ENCODE data around the gene ZBTB39. TPM values are rescaled to one million over a fixed set of nuclear protein-coding genes. Genes with fewer than 3 reads are reported as not detected.
A peak's percentile ranks its signal among the peaks of the same experiment; 100 is the strongest.

Gene ZBTB39
- total and polyA plus RNA-seq, 2 of the 8 experiments (the other 6 are each of a cell fraction or from before 2014, with no cell fraction given): 19.3 to 25.0 TPM

- WGBS, 2 experiments (ENCODE audit: extremely low coverage in 1 of 2, insufficient coverage in 1 of 2, insufficient read length in 1 of 2, insufficient replicate concordance in 2 of 2, low coverage in 1 of 2, low lambda C conversion rate in 2 of 2, missing lambda C conversion rate in 1 of 2): 95% methylated on average over 26 of the region's 26 CpGs; no CpG with 5 or more reads in 1 of the 2 experiments
- Histone ChIP-seq H4K8ac (ENCODE audit: extremely low read depth, insufficient read depth, low read length) (no peak overlapping the region), H2BK20ac (ENCODE audit: low read length) (no peak overlapping the region), H3K79me2 (ENCODE audit: control insufficient read depth in 1 of 2, insufficient read depth in 2 of 2, low read length in 2 of 2) (peaks cover 0 to 19% of the 10 kb centered on the region in 2 experiments; a peak in 2 of 4 replicates), H3K23me2 (ENCODE audit: low read depth, low read length) (no peaks in the 10 kb centered on the region), H2AK5ac (ENCODE audit: low read depth, low read length) (no peak overlapping the region), H3K27ac (ENCODE audit: low read depth, low read length) (no peak overlapping the region), H3K9ac (replicated peaks in 1 of 4; ENCODE audit: extremely low read depth in 1 of 4, low read depth in 3 of 4, low read length in 3 of 4) (no peak overlapping the region), H4K20me1 (replicated peaks in 1 of 2; ENCODE audit: control insufficient read depth in 1 of 2, insufficient read depth in 2 of 2, low read length in 2 of 2) (peaks cover 0 to 4% of the 10 kb centered on the region in 2 experiments), H4K5ac (ENCODE audit: insufficient read length, low read depth, low read length) (no peak overlapping the region), H3K23ac (ENCODE audit: insufficient read length) (no peak overlapping the region), H3K36me3 (ENCODE audit: control insufficient read depth in 2 of 4, insufficient read depth in 4 of 4, low read length in 3 of 4) (peaks cover 0 to 8% (median 3%) of the 10 kb centered on the region in 4 experiments; a peak in 7 of 8 replicates), H3K56ac (replicated peaks; ENCODE audit: insufficient read length, low read depth, low read length) (no peak overlapping the region), H2BK5ac (ENCODE audit: low read depth, low read length) (no peak overlapping the region), H2BK120ac (replicated peaks; ENCODE audit: low read depth, low read length) (no peak overlapping the region), H3K79me1 (ENCODE audit: low read depth, low read length) (peaks cover 3% of the 10 kb centered on the region; the same call in 1 of the 2 replicates), H4K91ac (replicated peaks; ENCODE audit: insufficient read length, low read length) (no peak overlapping the region), H2AFZ (ENCODE audit: low read length) (no peak overlapping the region), H3K4ac (replicated peaks; ENCODE audit: insufficient read length, low read depth, low read length) (no peak overlapping the region), H3K9me3 (ENCODE audit: insufficient read depth in 2 of 2, low read depth in 1 of 2, low read length in 1 of 2) (no peaks in the 10 kb centered on the region), H2BK15ac (ENCODE audit: low read length) (no peak overlapping the region), H3K4me2 (ENCODE audit: insufficient read depth in 1 of 2, low read depth in 2 of 2, low read length in 2 of 2) (no peak overlapping the region), H3K14ac (ENCODE audit: insufficient read length) (no peak overlapping the region), H2BK12ac (ENCODE audit: low read depth, low read length) (no peak overlapping the region), H3K27me3 (replicated peaks in 1 of 4; ENCODE audit: control insufficient read depth in 3 of 4, extremely low read depth in 1 of 4, insufficient read depth in 3 of 4, low read length in 3 of 4) (no peaks in the 10 kb centered on the region), H3K4me1 (replicated peaks in 1 of 4; ENCODE audit: control insufficient read depth in 3 of 4, insufficient read depth in 4 of 4, low read length in 3 of 4) (no peaks in the 10 kb centered on the region; a peak in 1 of 7 replicates), H3K4me3 (ENCODE audit: extremely low read depth in 1 of 4, insufficient read depth in 2 of 4, low read depth in 3 of 4, low read length in 4 of 4) (no peak overlapping the region), H3K18ac (ENCODE audit: extremely low read depth, low read length) (no peak overlapping the region)
- FAIRE-seq: no peak
- ChIA-PET CTCF (ENCODE audit: partially characterized antibody) (interaction anchor here (0.6 to 5.5 kb wide), 8 partner anchors 7 to 241 kb away, joined by 3 to 59 read pairs (median 12); partner anchors contain the start of genes HSD17B6, STAT6 and ZBTB39), POLR2A (ENCODE audit: partially characterized antibody) (interaction anchor here (1.7 kb wide), 1 partner anchor 270 kb away, joined by 6 read pairs; the partner anchor contains the start of gene NACA)
- DNase-seq (ENCODE audit: low read depth in 1 of 2, low spot score in 2 of 2): peak in 1 of 2 experiments; percentile 41
- TF ChIP-seq MAFK (IDR thresholded peaks at IDR 0.05; ENCODE audit: low read depth, low read length) (no peak), RXRA (IDR thresholded peaks at IDR 0.05; ENCODE audit: insufficient read depth, low read depth, low read length) (no peak), TAF7 (optimal IDR thresholded peaks at IDR 0.05; ENCODE audit: borderline replicate concordance, low read depth, low read length) (no peak), POLR2AphosphoS5 (IDR thresholded peaks at IDR 0.05; ENCODE audit: low read depth, low read length) (no peak), POLR2A (IDR thresholded peaks at IDR 0.05; ENCODE audit: control extremely low read depth in 1 of 2, low read depth in 2 of 2, low read length in 2 of 2) (no peak), YY1 (IDR thresholded peaks at IDR 0.05; ENCODE audit: low read depth, low read length) (no peak), SRF (IDR thresholded peaks at IDR 0.05; ENCODE audit: low read depth, low read length) (no peak), JUN (IDR thresholded peaks at IDR 0.05; ENCODE audit: low read depth, low read length) (no peak), GTF2F1 (IDR thresholded peaks at IDR 0.05; ENCODE audit: borderline replicate concordance, low read depth, low read length) (no peak), SP1 (IDR thresholded peaks at IDR 0.05; ENCODE audit: low read depth, low read length) (no peak), CHD2 (IDR thresholded peaks at IDR 0.05; ENCODE audit: low read length) (no peak)
Measured at GRCh38 chr12:56995201-56995929, 11.0 kb downstream of the ZBTB39 start.

All from H1 (cell line).